Measurements from ENCODE around the gene C2CD4D.
A peak's percentile ranks its signal among the peaks of the same experiment; 100 is the strongest.

C2CD4D gene

GRCh38 chr1:151811181-151811580 is 28.4 kb downstream of the C2CD4D start:
- no peak for FAIRE-seq

- no peak for FAIRE-seq
Observed at GRCh38 chr1:151809985-151810556, 29.5 kb downstream of the C2CD4D start.

- no peak for FAIRE-seq
Observed at GRCh38 chr1:151809290-151809984, 30.2 kb downstream of the C2CD4D start.

GRCh38 chr1:151807766-151808165 is 31.9 kb downstream of the C2CD4D start:
- FAIRE-seq, result no peak

- FAIRE-seq, result no peak
Observed at GRCh38 chr1:151807131-151807530, 32.5 kb downstream of the C2CD4D start.

GRCh38 chr1:151806170-151806569 is 33.5 kb downstream of the C2CD4D start:
- no peak for FAIRE-seq

- FAIRE-seq, result no peak
Observed at GRCh38 chr1:151805066-151805820, 34.4 kb downstream of the C2CD4D start, which contains the start of gene LINGO4. Gene LINGO4 (minus strand): TSS chr1:151805419. CDS start chr1:151802704, 2,715 bp downstream.

GRCh38 chr1:151803915-151804314 is 35.7 kb downstream of the C2CD4D start:
- no peak for FAIRE-seq

- no peak for FAIRE-seq
Observed at GRCh38 chr1:151803164-151803563, 36.5 kb downstream of the C2CD4D start.

- FAIRE-seq, result no peak
Observed at GRCh38 chr1:151802372-151802771, 37.2 kb downstream of the C2CD4D start.

GRCh38 chr1:151801846-151802245 is 37.8 kb downstream of the C2CD4D start:
- FAIRE-seq, result no peak

GRCh38 chr1:151801310-151801820 is 38.3 kb downstream of the C2CD4D start:
- FAIRE-seq, result no peak

GRCh38 chr1:151800830-151801229 is 38.8 kb downstream of the C2CD4D start:
- FAIRE-seq, result no peak

GRCh38 chr1:151799179-151800022 is 40.2 kb downstream of the C2CD4D start:
- FAIRE-seq, result no peak

GRCh38 chr1:151798571-151798970 is 41.0 kb downstream of the C2CD4D start:
- no peak for FAIRE-seq

GRCh38 chr1:151790940-151791651 is 48.5 kb downstream of the C2CD4D start:
- no peak for FAIRE-seq

GRCh38 chr1:151790071-151790939 is 49.3 kb downstream of the C2CD4D start, which contains the start of gene TDRKH:
Gene TDRKH (minus strand): TSS chr1:151790500. CDS start chr1:151783022, 7,478 bp downstream.
- FAIRE-seq, result peak; percentile 99
